CD4-positive, alpha-beta T cell (primary cell): ENCODE measurements around the gene ADK. TPM values are rescaled to one million over a fixed set of nuclear protein-coding genes. Genes with fewer than 3 reads are reported as not detected.

Experiments used
- ATAC-seq: fragments of 200-7000 bp; cut with Tn5 transposase; one replicate; pipeline ENCODE4 v1.10.0; 2022; ENCODE audit warnings: mild to moderate bottlenecking; ENCODE audit not compliant: poor library complexity
- CTCF ChIA-PET: fragments of 350-600 bp; sonication (Branson Sonifier 250); formaldehyde crosslinking; loops from one replicate; lab custom pipeline; 2021; ENCODE audit warnings: antibody characterized with exemption, inconsistent platforms; lab: Charles Lee
- POLR2A ChIA-PET: fragments of 350-600 bp; sonication (Branson Sonifier 250); formaldehyde crosslinking; loops from one replicate; lab custom pipeline; 2021; ENCODE audit warnings: antibody characterized with exemption, inconsistent platforms; lab: Charles Lee
- DNase-seq, 14 experiments: peaks; one replicate each; pipeline ENCODE4 v3.0.0-alpha.2; 2013 to 2020; ENCODE audit warnings: mixed read lengths in 2 of 14
- H3K27ac ChIP-seq, 2 donors: one replicate each; pipeline versions ENCODE4 v1.5.1 to v1.7.0; 2013; ENCODE audit warnings: low read length in 2 of 2, low read depth in 1 of 2, mild to moderate bottlenecking in 1 of 2
- H3K27me3 ChIP-seq, 2 experiments: 1 replicate in 1 of 2; 2 replicates in 1 of 2; pipeline versions ENCODE4 v1.6.1 to v1.7.0; 2013; ENCODE audit warnings: low read length in 2 of 2, control low read depth in 1 of 2, mild to moderate bottlenecking in 1 of 2, moderate library complexity in 1 of 2; ENCODE audit not compliant: insufficient read depth in 2 of 2, control insufficient read depth in 1 of 2
- H3K36me3 ChIP-seq: one replicate; pipeline ENCODE4 v1.6.1; 2013; ENCODE audit warnings: low read length, control low read depth; ENCODE audit not compliant: insufficient read depth
- H3K4me1 ChIP-seq: one replicate; pipeline ENCODE4 v1.6.1; 2013; ENCODE audit warnings: low read length, control low read depth; ENCODE audit not compliant: insufficient read depth
- H3K4me3 ChIP-seq: one replicate; pipeline ENCODE4 v1.5.1; 2013; ENCODE audit warnings: mild to moderate bottlenecking, low read length, moderate library complexity
- H3K9me3 ChIP-seq, 2 experiments: 1 replicate in 1 of 2; 2 replicates in 1 of 2; pipeline versions ENCODE4 v1.6.1 to v1.7.0; 2013; ENCODE audit warnings: low read length in 2 of 2, mild to moderate bottlenecking in 2 of 2, control low read depth in 1 of 2, moderate library complexity in 1 of 2; ENCODE audit not compliant: control insufficient read depth in 1 of 2, insufficient read depth in 1 of 2
- H3K27ac Mint-ChIP-seq: one replicate; pipeline ENCODE4 v1.8.0; 2020; ENCODE audit warnings: mixed read lengths
- H3K27me3 Mint-ChIP-seq: one replicate; pipeline ENCODE4 v1.8.0; 2021; ENCODE audit warnings: mixed read lengths
- H3K36me3 Mint-ChIP-seq: one replicate; pipeline ENCODE4 v1.8.0; 2021; ENCODE audit warnings: low read depth, mixed read lengths
- H3K4me1 Mint-ChIP-seq: one replicate; pipeline ENCODE4 v1.8.0; 2021; ENCODE audit warnings: low read depth, mixed read lengths
- H3K4me3 Mint-ChIP-seq: one replicate; pipeline ENCODE4 v1.8.0; 2020; ENCODE audit warnings: mild to moderate bottlenecking, mixed read lengths
- H3K9me3 Mint-ChIP-seq: one replicate; pipeline ENCODE4 v1.8.0; 2020; ENCODE audit warnings: mixed read lengths
- intact Hi-C, 2 experiments: fragments of 100-400 bp; cut with DNase I in 1 of 2; cut with micrococcal nuclease in 1 of 2; formaldehyde crosslinking; loops; one replicate each; pipeline versions ENCODE4 v1.15.1 to v1.9.0; 2023 to 2025; cut with DNase I, micrococcal nuclease
- total RNA-seq, 174 experiments: library from RNA in 2 of 174; stranded (reverse) in 2 of 174; gene quantifications; one replicate each; pipeline ENCODE4 v1.2.3 and lab custom pipeline; 2021 to 2026
- TF ChIP-seq, protein P1 (sequence below): fragments of 200-600 bp; IDR thresholded peaks from one replicate; pipeline ENCODE4 v1.8.0; 2022; ENCODE audit warnings: antibody characterized with exemption, mild to moderate bottlenecking

The ADK gene
- total RNA-seq, 2 experiments from 2014 or later, result 15.3 to 17.6 TPM

GRCh38 chr10:74104996-74105395 lies 46.0 kb upstream of the ADK start:
- Mint-ChIP-seq H3K4me3 (no peak overlapping the region), H3K27ac (no peak overlapping the region), H3K4me1 (no peaks in the 10 kb centered on the region), H3K9me3 (no peaks in the 10 kb centered on the region), H3K27me3 (no peaks in the 10 kb centered on the region), H3K36me3 (peaks cover 94% of the 10 kb centered on the region)
- CTCF ChIA-PET, result no interaction called here
- no peak overlapping the region for H3K4me3 ChIP-seq
- no peak overlapping the region for H3K27ac ChIP-seq
- peaks cover 82% of the 10 kb centered on the region for H3K36me3 ChIP-seq
- ATAC-seq (no peak), DNase-seq (no peak)
- TF ChIP-seq, protein P1, sequence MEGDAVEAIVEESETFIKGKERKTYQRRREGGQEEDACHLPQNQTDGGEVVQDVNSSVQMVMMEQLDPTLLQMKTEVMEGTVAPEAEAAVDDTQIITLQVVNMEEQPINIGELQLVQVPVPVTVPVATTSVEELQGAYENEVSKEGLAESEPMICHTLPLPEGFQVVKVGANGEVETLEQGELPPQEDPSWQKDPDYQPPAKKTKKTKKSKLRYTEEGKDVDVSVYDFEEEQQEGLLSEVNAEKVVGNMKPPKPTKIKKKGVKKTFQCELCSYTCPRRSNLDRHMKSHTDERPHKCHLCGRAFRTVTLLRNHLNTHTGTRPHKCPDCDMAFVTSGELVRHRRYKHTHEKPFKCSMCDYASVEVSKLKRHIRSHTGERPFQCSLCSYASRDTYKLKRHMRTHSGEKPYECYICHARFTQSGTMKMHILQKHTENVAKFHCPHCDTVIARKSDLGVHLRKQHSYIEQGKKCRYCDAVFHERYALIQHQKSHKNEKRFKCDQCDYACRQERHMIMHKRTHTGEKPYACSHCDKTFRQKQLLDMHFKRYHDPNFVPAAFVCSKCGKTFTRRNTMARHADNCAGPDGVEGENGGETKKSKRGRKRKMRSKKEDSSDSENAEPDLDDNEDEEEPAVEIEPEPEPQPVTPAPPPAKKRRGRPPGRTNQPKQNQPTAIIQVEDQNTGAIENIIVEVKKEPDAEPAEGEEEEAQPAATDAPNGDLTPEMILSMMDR, result no peak
- intact Hi-C loops, result no loop called here
- POLR2A ChIA-PET, result no interaction called here
- H3K27me3 ChIP-seq, result no peaks in the 10 kb centered on the region
- no peaks in the 10 kb centered on the region for H3K4me1 ChIP-seq
- no peaks in the 10 kb centered on the region for H3K9me3 ChIP-seq

- intact Hi-C loops, result no loop called here
- H3K4me3 Mint-ChIP-seq, result no peak overlapping the region
- Histone ChIP-seq H3K27me3 (no peaks in the 10 kb centered on the region), H3K4me3 (no peak overlapping the region), H3K9me3 (no peaks in the 10 kb centered on the region), H3K27ac (no peak overlapping the region), H3K36me3 (peaks cover 89% of the 10 kb centered on the region), H3K4me1 (no peaks in the 10 kb centered on the region)
- TF ChIP-seq, protein P1, result no peak
- ChIA-PET POLR2A (no interaction called here), CTCF (no interaction called here)
- no peak for ATAC-seq
- H3K9me3 Mint-ChIP-seq, result no peaks in the 10 kb centered on the region
- no peaks in the 10 kb centered on the region for H3K4me1 Mint-ChIP-seq
- H3K27ac Mint-ChIP-seq, result peak overlapping the region; percentile 13
- H3K36me3 Mint-ChIP-seq, result peaks cover 97% of the 10 kb centered on the region
- H3K27me3 Mint-ChIP-seq, result no peaks in the 10 kb centered on the region
- no peak for DNase-seq
Measured at GRCh38 chr10:74107391-74107790, 43.6 kb upstream of the ADK start.

GRCh38 chr10:74109452-74109851 lies 41.6 kb upstream of the ADK start:
- intact Hi-C loops, result no loop called here

More at GRCh38 chr10:74109452-74109851, 41.6 kb upstream of the ADK start:
- H3K4me3 ChIP-seq, result no peak overlapping the region
- ATAC-seq (no peak), DNase-seq (no peak)
- H3K27ac ChIP-seq, result no peak overlapping the region
- TF ChIP-seq, protein P1, result no peak
- H3K36me3 ChIP-seq, result peaks cover 94% of the 10 kb centered on the region
- H3K27me3 ChIP-seq, result no peaks in the 10 kb centered on the region
- Mint-ChIP-seq H3K27ac (peak overlapping the region; percentile 37), H3K36me3 (peaks cover 97% of the 10 kb centered on the region), H3K4me3 (no peak overlapping the region), H3K27me3 (no peaks in the 10 kb centered on the region), H3K4me1 (no peaks in the 10 kb centered on the region), H3K9me3 (no peaks in the 10 kb centered on the region)
- no peaks in the 10 kb centered on the region for H3K9me3 ChIP-seq
- POLR2A ChIA-PET, result interaction anchor here (1.5 kb wide), 1 partner anchor 14 kb away, joined by 4 read pairs; no protein-coding TSS in a partner anchor
- CTCF ChIA-PET, result interaction anchor here (0.6 to 0.8 kb wide), 2 partner anchors 9 to 30 kb away, joined by 3 to 5 read pairs; no protein-coding TSS in a partner anchor
- no peaks in the 10 kb centered on the region for H3K4me1 ChIP-seq
